HEK293 (cell line): ENCODE measurements around the gene EPS8L3.

Experiments
- CTCF ChIP-seq: fragments of 450-650 bp; formaldehyde crosslinking; IDR thresholded peaks from 2 replicates; pipeline ENCODE4 v1.5.1; 2016; ENCODE audit warnings: missing biosample characterization, missing genetic modification characterization
- HIC1 ChIP-seq: fragments of 450-650 bp; formaldehyde crosslinking; IDR thresholded peaks from 2 replicates; pipeline ENCODE4 v1.5.1; 2016; ENCODE audit warnings: missing biosample characterization, missing genetic modification characterization
- HOXA7 ChIP-seq: sonication (generic); formaldehyde crosslinking; IDR thresholded peaks from 2 replicates; pipeline ENCODE4 v1.8.1; 2022; ENCODE audit warnings: missing genetic modification reagents, borderline replicate concordance
- KLF1 ChIP-seq: fragments of 450-650 bp; formaldehyde crosslinking; IDR thresholded peaks from 2 replicates; pipeline ENCODE4 v1.5.1; 2016; ENCODE audit warnings: missing biosample characterization, missing genetic modification characterization
- KLF10 ChIP-seq: fragments of 450-650 bp; IDR thresholded peaks from 2 replicates; pipeline ENCODE4 v1.5.1; 2018; ENCODE audit warnings: missing biosample characterization, mild to moderate bottlenecking, missing genetic modification characterization
- KLF9 ChIP-seq: fragments of 450-650 bp; formaldehyde crosslinking; IDR thresholded peaks from 2 replicates; pipeline ENCODE4 v1.5.1; 2016; ENCODE audit warnings: missing biosample characterization, missing genetic modification characterization, low read depth
- MEIS1 ChIP-seq: sonication (generic); formaldehyde crosslinking; IDR thresholded peaks from 2 replicates; pipeline ENCODE4 v1.8.1; 2022; ENCODE audit warnings: missing genetic modification reagents, mild to moderate bottlenecking, borderline replicate concordance
- REST ChIP-seq: fragments of 450-650 bp; formaldehyde crosslinking; IDR thresholded peaks from 2 replicates; pipeline ENCODE4 v1.5.1; 2016; ENCODE audit warnings: missing biosample characterization, missing genetic modification characterization
- TRIM28 ChIP-seq: IDR thresholded peaks from 2 replicates; pipeline ENCODE4 v1.6.1; 2011; ENCODE audit warnings: low read length, control low read depth, borderline replicate concordance
- ZBTB17 ChIP-seq: fragments of 450-650 bp; formaldehyde crosslinking; IDR thresholded peaks from 2 replicates; pipeline ENCODE4 v1.5.1; 2016; ENCODE audit warnings: missing biosample characterization, missing genetic modification characterization
- ZBTB26 ChIP-seq: fragments of 450-650 bp; formaldehyde crosslinking; optimal IDR thresholded peaks from 2 replicates; pipeline ENCODE3; 2016; ENCODE audit warnings: missing biosample characterization, mild to moderate bottlenecking, missing genetic modification characterization
- ZFP41 ChIP-seq: fragments of 450-650 bp; formaldehyde crosslinking; IDR thresholded peaks from 2 replicates; pipeline ENCODE4 v1.5.1; 2016; ENCODE audit warnings: missing biosample characterization, missing genetic modification characterization, borderline replicate concordance
- ZNF140 ChIP-seq: fragments of 450-650 bp; formaldehyde crosslinking; IDR thresholded peaks from 2 replicates; pipeline ENCODE4 v1.5.1; 2016; ENCODE audit warnings: missing biosample characterization, missing genetic modification characterization
- ZNF274 ChIP-seq, 2 experiments: fragments of 200-500 bp in 1 of 2; fragments of 450-650 bp in 1 of 2; sonication (Bioruptor generic) in 1 of 2; formaldehyde crosslinking in 1 of 2; IDR thresholded peaks; 2 replicates each; pipeline versions ENCODE4 v1.5.1 to v1.6.1; 2014 to 2016; ENCODE audit warnings: borderline replicate concordance in 1 of 2, inconsistent platforms in 1 of 2, low read length in 1 of 2, missing biosample characterization in 1 of 2, missing genetic modification characterization in 1 of 2

GRCh38 chr1:109713636-109714035 is 50.1 kb downstream of the EPS8L3 start:
- TF ChIP-seq ZNF274 (IDR thresholded peaks at IDR 0.05; ENCODE audit: low read length) (no peak), ZNF274 (tag by site-specific recombination; IDR thresholded peaks at IDR 0.05; ENCODE audit: borderline replicate concordance) (no peak), REST (tag by site-specific recombination) (no peak), CTCF (tag by site-specific recombination) (no peak), ZFP41 (tag by site-specific recombination) (no peak), KLF10 (tag by site-specific recombination) (no peak), HOXA7 (no peak), ZBTB26 (tag by site-specific recombination) (no peak), ZNF140 (tag by site-specific recombination) (no peak), ZBTB17 (no peak), KLF1 (tag by site-specific recombination) (no peak), HIC1 (no peak), TRIM28 (no peak), KLF9 (tag by site-specific recombination) (no peak), MEIS1 (no peak)
